Breast epithelium (tissue), 4 donors: ENCODE data around the gene PRKN. TPM values are rescaled to one million over a fixed set of nuclear protein-coding genes. Genes with fewer than 3 reads are reported as not detected.

Source experiments
- DNase-seq, 2 donors: peaks; one replicate each; pipeline ENCODE4 v3.0.0-alpha.2; 2019; ENCODE audit warnings: low spot score in 2 of 2
- H3K27ac ChIP-seq, 2 donors: fragments of 200-600 bp; sonication (generic) in 1 of 2; one replicate each; pipeline ENCODE4 v1.5.1; 2016 to 2019; ENCODE audit warnings: mild to moderate bottlenecking in 1 of 2
- H3K27me3 ChIP-seq, 2 donors: fragments of 200-600 bp; sonication (generic) in 1 of 2; one replicate each; pipeline versions ENCODE4 v1.5.1 to v1.6.0; 2017 to 2019; ENCODE audit warnings: control low read depth in 1 of 2, mild to moderate bottlenecking in 1 of 2
- H3K36me3 ChIP-seq: fragments of 200-600 bp; one replicate; pipeline ENCODE4 v1.5.1; 2019
- H3K4me1 ChIP-seq, 2 donors: fragments of 200-600 bp; sonication (generic); one replicate each; pipeline ENCODE4 v1.5.1; 2016 to 2019; ENCODE audit warnings: control low read depth in 1 of 2
- H3K4me3 ChIP-seq, 3 donors: fragments of 200-600 bp; sonication (generic); 1 replicate in 2 of 3; 2 replicates in 1 of 3; pipeline ENCODE4 v1.5.1; 2016 to 2019; ENCODE audit warnings: mild to moderate bottlenecking in 3 of 3, moderate library complexity in 2 of 3
- H3K9me3 ChIP-seq, 2 donors: fragments of 200-600 bp; sonication (generic) in 1 of 2; one replicate each; pipeline ENCODE4 v1.5.1; 2016 to 2019; ENCODE audit warnings: control low read depth in 1 of 2
- CTCF ChIP-seq, 3 donors: fragments of 450-650 bp; IDR thresholded peaks; one replicate each; pipeline ENCODE4 v1.5.1; 2016 to 2017; ENCODE audit warnings: antibody characterized with exemption in 3 of 3, mild to moderate bottlenecking in 3 of 3, moderate library complexity in 3 of 3
- POLR2A ChIP-seq: fragments of 450-650 bp; IDR thresholded peaks from one replicate; pipeline ENCODE4 v1.6.1; 2016; ENCODE audit warnings: antibody characterized with exemption, mild to moderate bottlenecking, moderate library complexity
- POLR2AphosphoS5 ChIP-seq, 3 donors: sonication (generic); formaldehyde crosslinking; IDR thresholded peaks; one replicate each; pipeline ENCODE4 v1.6.1; 2017; ENCODE audit warnings: antibody characterized with exemption in 3 of 3
- intact Hi-C: fragments of 100-400 bp; cut with DNase I; formaldehyde crosslinking; loops from one replicate; pipeline ENCODE4 v1.15.1; 2023; ENCODE audit warnings: low total_unique reads
- total RNA-seq, 3 donors: library from RNA; depleted of rRNA; stranded (reverse); fragments of >200 nt; gene quantifications; one replicate each; pipeline ENCODE4 v1.1.0, GENCODE V29; 2016

PRKN gene
- total RNA-seq, 3 donors from 2014 or later: 7.2 to 19.0 (median 11.2) TPM

GRCh38 chr6:162190981-162191380, 536.6 kb downstream of the PRKN start:
- intact Hi-C loops: no loop called here
- no peaks in the 10 kb centered on the region for H3K36me3 ChIP-seq
- H3K27ac ChIP-seq: no peak overlapping the region
- TF ChIP-seq POLR2AphosphoS5 (IDR thresholded peaks at IDR 0.05): no peak
- TF ChIP-seq CTCF (IDR thresholded peaks at IDR 0.05): no peak
- TF ChIP-seq POLR2A: no peak
- no peak overlapping the region for H3K4me3 ChIP-seq
- DNase-seq: no peak
- no peaks in the 10 kb centered on the region for H3K27me3 ChIP-seq
- no peaks in the 10 kb centered on the region for H3K4me1 ChIP-seq
- no peaks in the 10 kb centered on the region for H3K9me3 ChIP-seq

GRCh38 chr6:162187168-162187935, 540.2 kb downstream of the PRKN start:
- no peak overlapping the region for H3K4me3 ChIP-seq
- intact Hi-C loops: no loop called here
- no peak for DNase-seq
- no peak overlapping the region for H3K27ac ChIP-seq
- no peak for TF ChIP-seq POLR2A
- TF ChIP-seq CTCF (IDR thresholded peaks at IDR 0.05): no peak
- no peak for TF ChIP-seq POLR2AphosphoS5 (IDR thresholded peaks at IDR 0.05)
- no peaks in the 10 kb centered on the region for H3K36me3 ChIP-seq
- no peaks in the 10 kb centered on the region for H3K4me1 ChIP-seq
- no peaks in the 10 kb centered on the region for H3K27me3 ChIP-seq
- H3K9me3 ChIP-seq: no peaks in the 10 kb centered on the region

- Histone ChIP-seq H3K4me3 (no peak overlapping the region), H3K36me3 (no peaks in the 10 kb centered on the region), H3K27ac (no peak overlapping the region), H3K9me3 (no peaks in the 10 kb centered on the region), H3K27me3 (no peaks in the 10 kb centered on the region), H3K4me1 (no peaks in the 10 kb centered on the region)
- intact Hi-C loops: no loop called here
- TF ChIP-seq POLR2AphosphoS5 (IDR thresholded peaks at IDR 0.05) (no peak), CTCF (IDR thresholded peaks at IDR 0.05) (no peak), POLR2A (no peak)
- DNase-seq: no peak
Measured at GRCh38 chr6:162184465-162184864, 543.1 kb downstream of the PRKN start.

- Histone ChIP-seq H3K4me3 (no peak overlapping the region), H3K36me3 (no peaks in the 10 kb centered on the region), H3K27ac (no peak overlapping the region), H3K4me1 (no peaks in the 10 kb centered on the region), H3K27me3 (no peaks in the 10 kb centered on the region), H3K9me3 (no peaks in the 10 kb centered on the region)
- DNase-seq: no peak
- intact Hi-C loops: loop anchor here (1.0 kb wide), 1 partner anchor 10 kb away; no protein-coding TSS in a partner anchor
- TF ChIP-seq POLR2AphosphoS5 (IDR thresholded peaks at IDR 0.05): no peak
- no peak for TF ChIP-seq POLR2A
- TF ChIP-seq CTCF (IDR thresholded peaks at IDR 0.05): no peak
Measured at GRCh38 chr6:162181741-162182401, 545.7 kb downstream of the PRKN start.

- no peak for TF ChIP-seq CTCF (IDR thresholded peaks at IDR 0.05)
- TF ChIP-seq POLR2AphosphoS5 (IDR thresholded peaks at IDR 0.05): no peak
- no peak for TF ChIP-seq POLR2A
- Histone ChIP-seq H3K4me3 (no peak overlapping the region), H3K27me3 (no peaks in the 10 kb centered on the region), H3K36me3 (no peaks in the 10 kb centered on the region), H3K4me1 (no peaks in the 10 kb centered on the region), H3K9me3 (no peaks in the 10 kb centered on the region), H3K27ac (no peak overlapping the region)
- no peak for DNase-seq
- intact Hi-C loops: no loop called here
Measured at GRCh38 chr6:162181111-162181510, 546.5 kb downstream of the PRKN start.
